Subcutaneous abdominal adipose tissue (tissue), 5 donors: Measurements from ENCODE around the gene FAH.

ENCODE experiments used
- H3K27ac ChIP-seq: one replicate; pipeline ENCODE4 v1.7.0; 2013; ENCODE audit warnings: low read depth, mild to moderate bottlenecking, inconsistent platforms, low read length, moderate library complexity
- H3K27me3 ChIP-seq, 5 donors: one replicate each; pipeline ENCODE4 v1.7.0; 2013; ENCODE audit warnings: low read length in 5 of 5, inconsistent platforms in 1 of 5; ENCODE audit not compliant: control insufficient read depth in 5 of 5, insufficient read depth in 4 of 5
- H3K36me3 ChIP-seq, 5 donors: one replicate each; pipeline ENCODE4 v1.7.0; 2013; ENCODE audit warnings: low read length in 5 of 5; ENCODE audit not compliant: control insufficient read depth in 5 of 5, insufficient read depth in 5 of 5
- H3K4me1 ChIP-seq, 5 donors: one replicate each; pipeline ENCODE4 v1.7.0; 2013; ENCODE audit warnings: low read length in 5 of 5, mild to moderate bottlenecking in 3 of 5, moderate library complexity in 1 of 5; ENCODE audit not compliant: control insufficient read depth in 5 of 5, insufficient read depth in 5 of 5
- H3K4me3 ChIP-seq, 5 donors: one replicate each; pipeline ENCODE4 v1.7.0; 2013; ENCODE audit warnings: low read length in 5 of 5, low read depth in 1 of 5
- H3K9ac ChIP-seq, 5 donors: one replicate each; pipeline ENCODE4 v1.7.0; 2013; ENCODE audit warnings: low read length in 5 of 5, mild to moderate bottlenecking in 4 of 5, moderate library complexity in 3 of 5
- H3K9me3 ChIP-seq, 5 donors: one replicate each; pipeline ENCODE4 v1.7.0; 2013; ENCODE audit warnings: low read length in 5 of 5; ENCODE audit not compliant: control insufficient read depth in 5 of 5
- donor health status: healthy.
- donor health status: healthy.
- donor health status: healthy.
- donor health status: healthy.
- donor health status: healthy.

Gene FAH

DNA sequence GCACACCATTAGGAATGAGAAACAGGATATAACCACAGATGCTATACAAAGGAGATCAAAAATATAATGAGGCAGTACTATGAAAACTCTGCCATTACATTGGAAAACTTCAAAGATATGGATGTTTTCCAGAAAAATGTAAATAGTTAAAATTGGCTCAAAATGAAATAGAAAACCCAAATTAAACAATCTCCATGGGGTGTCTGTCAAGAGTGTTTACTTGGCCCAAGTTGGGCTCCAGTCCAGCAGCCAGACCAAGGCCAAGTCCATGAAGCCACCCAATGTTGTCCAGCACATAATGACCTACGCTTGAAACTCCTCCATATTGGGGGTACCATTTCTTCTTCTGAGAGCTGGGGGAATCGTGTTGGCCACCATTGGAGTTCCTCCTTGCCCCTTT lies 62.1 kb downstream of the FAH start:
- Histone ChIP-seq H3K27ac (no peak overlapping the region), H3K36me3 (no peaks in the 10 kb centered on the region), H3K9me3 (peaks cover 0 to 6% (median 4%) of the 10 kb centered on the region in 5 donors), H3K9ac (no peak overlapping the region), H3K4me3 (no peak overlapping the region), H3K27me3 (no peaks in the 10 kb centered on the region), H3K4me1 (no peaks in the 10 kb centered on the region)

DNA sequence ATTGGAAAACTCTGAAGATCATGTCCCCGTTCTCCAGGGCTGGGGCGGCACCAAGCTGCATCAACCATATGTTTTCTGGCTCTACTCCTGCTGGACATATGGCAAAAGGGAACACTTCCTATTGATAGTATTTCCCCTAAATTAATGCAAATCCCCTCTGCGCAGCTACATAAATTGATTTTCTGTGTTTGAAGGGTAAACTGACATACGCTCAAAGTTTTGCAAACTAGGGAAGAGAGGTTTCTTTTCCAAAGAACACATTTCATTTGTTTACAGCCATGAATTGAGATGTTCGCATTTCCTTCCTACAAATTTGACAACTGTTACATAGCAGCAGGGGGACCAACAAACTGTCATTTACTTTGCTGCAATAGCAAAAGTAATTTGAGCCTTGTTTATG lies 63.3 kb downstream of the FAH start:
- Histone ChIP-seq H3K27ac (no peak overlapping the region), H3K4me3 (no peak overlapping the region), H3K4me1 (no peaks in the 10 kb centered on the region), H3K9me3 (peaks cover 0 to 6% (median 4%) of the 10 kb centered on the region in 5 donors), H3K9ac (no peak overlapping the region), H3K36me3 (no peaks in the 10 kb centered on the region), H3K27me3 (no peaks in the 10 kb centered on the region)

GRCh38 chr15:80216911-80217310 lies 64.1 kb downstream of the FAH start:
- Histone ChIP-seq H3K9me3 (peaks cover 0 to 6% (median 4%) of the 10 kb centered on the region in 5 donors), H3K27me3 (no peaks in the 10 kb centered on the region), H3K9ac (no peak overlapping the region), H3K4me3 (no peak overlapping the region), H3K4me1 (no peaks in the 10 kb centered on the region), H3K27ac (no peak overlapping the region), H3K36me3 (no peaks in the 10 kb centered on the region)

- no peaks in the 10 kb centered on the region for H3K4me1 ChIP-seq
- H3K36me3 ChIP-seq = no peaks in the 10 kb centered on the region
- no peak overlapping the region for H3K4me3 ChIP-seq
- H3K27ac ChIP-seq = no peak overlapping the region
- H3K9me3 ChIP-seq = peaks cover 0 to 6% (median 4%) of the 10 kb centered on the region in 5 donors
- H3K27me3 ChIP-seq = no peaks in the 10 kb centered on the region
- no peak overlapping the region for H3K9ac ChIP-seq
Observed at GRCh38 chr15:80217327-80217900, 64.6 kb downstream of the FAH start.

GRCh38 chr15:80219955-80220354 lies 67.2 kb downstream of the FAH start:
- Histone ChIP-seq H3K36me3 (no peaks in the 10 kb centered on the region), H3K4me3 (no peak overlapping the region), H3K9me3 (no peaks in the 10 kb centered on the region), H3K27ac (no peak overlapping the region), H3K9ac (no peak overlapping the region), H3K4me1 (no peaks in the 10 kb centered on the region), H3K27me3 (no peaks in the 10 kb centered on the region)

DNA sequence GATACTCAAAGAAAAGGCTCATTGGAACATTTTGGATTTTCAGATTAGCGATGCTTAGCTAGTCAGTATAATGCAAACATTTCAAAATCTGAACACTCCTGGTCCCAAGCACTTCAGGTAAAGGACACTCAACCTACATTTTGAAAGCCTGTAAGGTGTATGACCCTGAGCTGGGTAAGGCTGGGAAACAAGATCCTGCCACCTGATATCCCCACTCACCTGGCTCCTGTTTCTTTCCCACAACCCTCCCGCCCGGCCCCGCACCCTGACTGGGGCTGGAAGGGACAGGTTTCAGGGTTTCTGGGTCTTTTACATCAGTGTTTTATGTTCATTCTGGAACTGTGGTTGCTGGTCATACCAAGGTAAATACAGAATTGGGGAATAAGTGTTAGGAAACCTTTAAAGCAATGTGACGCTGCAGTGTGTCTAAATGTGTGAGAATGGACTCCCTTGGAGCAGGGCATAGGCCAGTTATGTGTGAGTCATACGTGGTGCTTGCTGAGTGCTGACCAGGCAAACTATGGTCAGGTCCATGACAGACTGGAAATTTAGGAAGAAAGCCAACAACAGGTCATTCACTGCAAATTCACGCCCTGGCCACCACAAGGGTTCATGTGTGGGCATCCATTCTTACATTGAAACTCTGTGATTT lies 76.3 kb downstream of the FAH start:
- H3K36me3 ChIP-seq = no peaks in the 10 kb centered on the region
- no peak overlapping the region for H3K9ac ChIP-seq
- H3K27ac ChIP-seq = no peak overlapping the region
- no peak overlapping the region for H3K4me3 ChIP-seq
- no peaks in the 10 kb centered on the region for H3K4me1 ChIP-seq
- H3K9me3 ChIP-seq = no peaks in the 10 kb centered on the region
- peaks cover 0 to 7% (median 0%) of the 10 kb centered on the region in 5 donors for H3K27me3 ChIP-seq

DNA sequence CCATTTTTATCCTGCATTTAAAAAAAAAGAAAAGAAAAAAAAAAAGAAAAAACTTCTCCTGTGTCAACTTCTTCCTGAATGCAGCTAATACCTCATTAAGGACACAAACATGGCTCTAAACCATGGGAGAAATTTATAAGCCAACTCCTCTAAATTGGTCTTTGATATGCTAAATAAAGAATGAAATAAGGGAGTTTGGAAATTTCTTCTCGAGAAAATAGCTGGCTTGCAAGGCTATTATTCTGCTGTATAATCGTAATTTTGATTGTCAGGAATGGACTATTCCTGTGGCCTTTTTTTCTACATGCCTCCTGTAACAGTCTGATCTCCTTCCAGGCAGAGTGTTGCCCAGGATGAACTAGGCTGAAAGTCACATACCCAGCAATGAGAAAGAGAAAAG lies 78.6 kb downstream of the FAH start:
- Histone ChIP-seq H3K9ac (no peak overlapping the region), H3K27me3 (peaks cover 0 to 6% (median 0%) of the 10 kb centered on the region in 5 donors), H3K36me3 (no peaks in the 10 kb centered on the region), H3K9me3 (no peaks in the 10 kb centered on the region), H3K27ac (no peak overlapping the region), H3K4me1 (no peaks in the 10 kb centered on the region), H3K4me3 (no peak overlapping the region)

GRCh38 chr15:80233581-80233980 lies 80.8 kb downstream of the FAH start:
- H3K9ac ChIP-seq = no peak overlapping the region
- H3K27me3 ChIP-seq = peaks cover 0 to 4% (median 0%) of the 10 kb centered on the region in 5 donors
- H3K9me3 ChIP-seq = no peaks in the 10 kb centered on the region
- H3K27ac ChIP-seq = no peak overlapping the region
- H3K4me3 ChIP-seq = no peak overlapping the region
- H3K36me3 ChIP-seq = no peaks in the 10 kb centered on the region
- H3K4me1 ChIP-seq = no peaks in the 10 kb centered on the region

- no peak overlapping the region for H3K27ac ChIP-seq
- H3K36me3 ChIP-seq = no peaks in the 10 kb centered on the region
- no peaks in the 10 kb centered on the region for H3K9me3 ChIP-seq
- H3K27me3 ChIP-seq = peaks cover 0 to 4% (median 0%) of the 10 kb centered on the region in 5 donors
- no peak overlapping the region for H3K4me3 ChIP-seq
- H3K9ac ChIP-seq = no peak overlapping the region
- H3K4me1 ChIP-seq = no peaks in the 10 kb centered on the region
Observed at GRCh38 chr15:80234883-80235282, 82.1 kb downstream of the FAH start.
